Measurements from ENCODE around the gene TMEM255A.

Gene TMEM255A

DNA sequence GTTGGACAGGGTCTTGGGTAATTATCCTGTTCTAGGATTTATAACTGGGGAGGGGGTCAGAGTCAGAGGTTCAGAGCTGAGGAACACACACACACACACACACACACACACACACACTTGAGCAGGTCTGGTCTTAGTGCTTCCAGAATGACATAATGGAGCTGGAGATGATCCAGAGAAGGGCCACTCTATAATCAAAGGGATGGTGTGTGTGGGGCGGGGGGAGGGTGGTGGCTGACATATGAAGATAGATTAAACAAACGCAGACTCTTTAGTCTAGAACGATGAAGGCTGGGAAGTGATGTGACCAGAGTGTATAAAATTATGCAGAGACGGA lies 434 bp upstream of the TMEM255A start:
- peaks cover 19% of the 10 kb centered on the region for H3K27me3 ChIP-seq (ENCODE audit: insufficient read depth, low read length)
- no peak overlapping the region for H2AFZ ChIP-seq (ENCODE audit: insufficient read depth, low read length, poor library complexity)
- H3K23ac ChIP-seq (ENCODE audit: low read length): no peak overlapping the region
- H3K9me3 ChIP-seq (ENCODE audit: insufficient read depth, low read depth, low read length): no peaks in the 10 kb centered on the region
- H3K27ac ChIP-seq (ENCODE audit: low read depth, low read length): no peak overlapping the region
- no peak for DNase-seq
- no peak overlapping the region for H2BK12ac ChIP-seq (ENCODE audit: low read length)
- WGBS (ENCODE audit: extremely low coverage, insufficient coverage, insufficient read length): no CpG with 5 or more reads among the region's 4 CpGs
- H3K14ac ChIP-seq (ENCODE audit: low read length): no peak overlapping the region
- H3K4me2 ChIP-seq (ENCODE audit: low read length): no peak overlapping the region
- no peak overlapping the region for H3K4me3 ChIP-seq (ENCODE audit: low read depth, low read length)
- no peak overlapping the region for H4K8ac ChIP-seq (ENCODE audit: low read depth, low read length)
- H4K91ac ChIP-seq (ENCODE audit: low read depth, low read length): no peak overlapping the region
- H3K79me2 ChIP-seq (ENCODE audit: control insufficient read depth, insufficient read depth, low read length, poor library complexity): no peaks in the 10 kb centered on the region
- no peak overlapping the region for H3K9ac ChIP-seq (ENCODE audit: low read length)
- H2BK120ac ChIP-seq (ENCODE audit: insufficient read depth, low read length, poor library complexity): no peak overlapping the region
- no peak overlapping the region for H4K12ac ChIP-seq (ENCODE audit: low read depth, low read length)
- H2AK5ac ChIP-seq (ENCODE audit: low read length): no peak overlapping the region
- H2BK5ac ChIP-seq (ENCODE audit: low read depth, low read length, poor library complexity): no peak overlapping the region
- H3K36me3 ChIP-seq (ENCODE audit: control insufficient read depth in 1 of 2, insufficient read depth in 2 of 2, low read length in 2 of 2): no peaks in the 10 kb centered on the region
- H3K18ac ChIP-seq (ENCODE audit: low read length): no peak overlapping the region
- H3K4me1 ChIP-seq (ENCODE audit: control insufficient read depth in 1 of 2, insufficient read depth in 2 of 2, low read length in 2 of 2): peaks cover 5 to 16% of the 10 kb centered on the region in 2 experiments
- H3K4ac ChIP-seq (ENCODE audit: low read depth, low read length): no peak overlapping the region
- no peaks in the 10 kb centered on the region for H3K79me1 ChIP-seq (ENCODE audit: low read length)

GRCh38 chrX:120309873-120310705 lies 1.2 kb downstream of the TMEM255A start:
- Histone ChIP-seq H3K4me1 (ENCODE audit: control insufficient read depth in 1 of 2, insufficient read depth in 2 of 2, low read length in 2 of 2) (peaks cover 5 to 16% of the 10 kb centered on the region in 2 experiments), H3K36me3 (ENCODE audit: control insufficient read depth in 1 of 2, insufficient read depth in 2 of 2, low read length in 2 of 2) (no peaks in the 10 kb centered on the region), H2BK120ac (ENCODE audit: insufficient read depth, low read length, poor library complexity) (no peak overlapping the region), H3K79me1 (ENCODE audit: low read length) (no peaks in the 10 kb centered on the region), H4K91ac (ENCODE audit: low read depth, low read length) (no peak overlapping the region), H2AFZ (ENCODE audit: insufficient read depth, low read length, poor library complexity) (no peak overlapping the region), H3K4ac (ENCODE audit: low read depth, low read length) (no peak overlapping the region), H3K27ac (ENCODE audit: low read depth, low read length) (no peak overlapping the region), H3K27me3 (ENCODE audit: insufficient read depth, low read length) (peaks cover 19% of the 10 kb centered on the region), H3K23ac (ENCODE audit: low read length) (no peak overlapping the region), H3K14ac (ENCODE audit: low read length) (no peak overlapping the region), H3K9me3 (ENCODE audit: insufficient read depth, low read depth, low read length) (no peaks in the 10 kb centered on the region), H4K12ac (ENCODE audit: low read depth, low read length) (no peak overlapping the region), H3K18ac (ENCODE audit: low read length) (no peak overlapping the region), H3K4me3 (ENCODE audit: low read depth, low read length) (no peak overlapping the region), H4K8ac (ENCODE audit: low read depth, low read length) (no peak overlapping the region), H2AK5ac (ENCODE audit: low read length) (no peak overlapping the region), H3K4me2 (ENCODE audit: low read length) (peak overlapping the region; percentile 76), H2BK12ac (ENCODE audit: low read length) (no peak overlapping the region), H3K9ac (ENCODE audit: low read length) (no peak overlapping the region), H3K79me2 (ENCODE audit: control insufficient read depth, insufficient read depth, low read length, poor library complexity) (no peaks in the 10 kb centered on the region), H2BK5ac (ENCODE audit: low read depth, low read length, poor library complexity) (no peak overlapping the region)
- no CpG with 5 or more reads among the region's 32 CpGs for WGBS (ENCODE audit: extremely low coverage, insufficient coverage, insufficient read length)
- DNase-seq: peak; percentile 3 to 54

DNA sequence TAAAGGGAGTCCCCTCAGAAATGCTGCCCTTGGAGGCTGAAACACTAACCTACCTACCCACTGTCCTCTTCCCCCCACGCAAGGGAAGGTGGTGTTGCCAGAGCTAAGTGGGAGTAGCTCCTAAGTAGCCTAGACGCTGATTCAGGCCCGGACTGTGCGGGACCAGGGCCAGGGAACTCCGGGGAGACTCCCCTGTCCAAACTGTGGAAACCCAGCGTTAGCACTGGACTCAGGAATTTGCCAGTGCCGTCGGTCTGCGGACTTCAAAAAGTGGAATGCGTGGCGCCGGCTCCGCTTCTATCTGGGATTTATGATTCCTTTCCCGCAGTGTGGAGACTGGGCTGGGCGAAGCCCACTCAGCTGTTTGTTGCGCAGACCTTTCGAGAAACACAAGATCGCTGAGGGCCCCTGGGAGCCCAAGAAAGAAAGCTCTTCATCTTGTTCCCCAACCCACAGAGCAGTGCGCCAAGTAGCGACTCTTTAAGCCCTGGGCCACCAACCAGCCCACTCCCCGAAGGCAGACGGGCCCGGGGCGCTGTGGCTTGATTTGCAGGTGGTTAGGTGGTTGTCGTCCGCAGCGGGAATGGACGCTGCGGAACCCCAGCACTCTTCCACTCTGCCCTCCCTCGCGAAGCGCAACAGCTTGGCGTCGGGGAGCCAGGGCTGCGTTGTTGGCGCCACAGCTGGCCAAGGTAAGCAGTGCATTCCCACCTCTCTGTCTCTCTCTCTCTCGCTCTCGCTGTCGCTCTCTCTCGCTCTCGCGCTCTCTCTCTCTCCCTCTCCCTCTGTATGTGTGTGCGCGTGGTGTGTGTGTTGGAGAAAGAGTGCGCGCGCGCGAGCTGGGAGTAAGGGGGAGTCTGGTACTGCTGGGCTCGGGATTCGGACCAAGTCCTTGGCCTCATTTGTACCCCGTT lies 2.0 kb downstream of the TMEM255A start:
- no peak overlapping the region for H3K4ac ChIP-seq (ENCODE audit: low read depth, low read length)
- no peak overlapping the region for H3K23ac ChIP-seq (ENCODE audit: low read length)
- H3K14ac ChIP-seq (ENCODE audit: low read length): no peak overlapping the region
- H2BK120ac ChIP-seq (ENCODE audit: insufficient read depth, low read length, poor library complexity): no peak overlapping the region
- H3K9me3 ChIP-seq (ENCODE audit: insufficient read depth, low read depth, low read length): no peaks in the 10 kb centered on the region
- H3K4me1 ChIP-seq (ENCODE audit: control insufficient read depth in 1 of 2, insufficient read depth in 2 of 2, low read length in 2 of 2): peaks cover 5 to 16% of the 10 kb centered on the region in 2 experiments
- no peaks in the 10 kb centered on the region for H3K79me1 ChIP-seq (ENCODE audit: low read length)
- H3K18ac ChIP-seq (ENCODE audit: low read length): no peak overlapping the region
- H2AFZ ChIP-seq (ENCODE audit: insufficient read depth, low read length, poor library complexity): peak overlapping the region; percentile 57
- no peak overlapping the region for H3K4me3 ChIP-seq (ENCODE audit: low read depth, low read length)
- H3K9ac ChIP-seq (ENCODE audit: low read length): no peak overlapping the region
- no CpG with 5 or more reads among the region's 52 CpGs for WGBS (ENCODE audit: extremely low coverage, insufficient coverage, insufficient read length)
- no peak overlapping the region for H2AK5ac ChIP-seq (ENCODE audit: low read length)
- H3K27me3 ChIP-seq (ENCODE audit: insufficient read depth, low read length): peaks cover 19% of the 10 kb centered on the region
- peak; percentile 24 to 46 for DNase-seq
- H4K91ac ChIP-seq (ENCODE audit: low read depth, low read length): no peak overlapping the region
- H4K8ac ChIP-seq (ENCODE audit: low read depth, low read length): peak overlapping the region; percentile 7
- no peaks in the 10 kb centered on the region for H3K79me2 ChIP-seq (ENCODE audit: control insufficient read depth, insufficient read depth, low read length, poor library complexity)
- H2BK5ac ChIP-seq (ENCODE audit: low read depth, low read length, poor library complexity): no peak overlapping the region
- H2BK12ac ChIP-seq (ENCODE audit: low read length): no peak overlapping the region
- no peak overlapping the region for H3K27ac ChIP-seq (ENCODE audit: low read depth, low read length)
- no peaks in the 10 kb centered on the region for H3K36me3 ChIP-seq (ENCODE audit: control insufficient read depth in 1 of 2, insufficient read depth in 2 of 2, low read length in 2 of 2)
- no peak overlapping the region for H4K12ac ChIP-seq (ENCODE audit: low read depth, low read length)
- H3K4me2 ChIP-seq (ENCODE audit: low read length): peak overlapping the region; percentile 76

DNA sequence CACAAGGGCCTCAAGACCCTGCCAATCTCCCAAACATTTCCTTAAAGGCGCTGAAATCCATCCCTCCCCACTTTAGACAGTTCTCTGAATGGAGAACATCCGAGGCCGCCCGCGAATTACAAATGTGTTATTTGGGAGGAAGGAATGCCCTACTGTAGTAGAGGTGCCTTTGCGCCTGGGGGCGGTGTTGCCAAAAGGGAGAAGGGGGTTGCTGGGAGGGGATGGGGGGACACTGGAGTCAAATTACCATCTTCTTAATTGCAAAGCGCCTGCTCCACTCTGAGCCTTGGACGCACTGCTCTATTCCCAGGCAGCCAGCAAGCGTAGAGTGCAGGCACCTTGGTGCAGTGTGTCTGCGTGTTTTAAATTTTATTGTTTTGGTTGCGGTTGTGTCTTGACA lies 2.7 kb downstream of the TMEM255A start:
- H2BK12ac ChIP-seq (ENCODE audit: low read length): no peak overlapping the region
- no peak overlapping the region for H3K23ac ChIP-seq (ENCODE audit: low read length)
- no peaks in the 10 kb centered on the region for H3K36me3 ChIP-seq (ENCODE audit: control insufficient read depth in 1 of 2, insufficient read depth in 2 of 2, low read length in 2 of 2)
- H3K79me2 ChIP-seq (ENCODE audit: control insufficient read depth, insufficient read depth, low read length, poor library complexity): no peaks in the 10 kb centered on the region
- peaks cover 19% of the 10 kb centered on the region for H3K27me3 ChIP-seq (ENCODE audit: insufficient read depth, low read length)
- no peak overlapping the region for H3K18ac ChIP-seq (ENCODE audit: low read length)
- no peak overlapping the region for H3K14ac ChIP-seq (ENCODE audit: low read length)
- no CpG with 5 or more reads among the region's 12 CpGs for WGBS (ENCODE audit: extremely low coverage, insufficient coverage, insufficient read length)
- no peak overlapping the region for H2BK5ac ChIP-seq (ENCODE audit: low read depth, low read length, poor library complexity)
- DNase-seq: no peak
- H2AFZ ChIP-seq (ENCODE audit: insufficient read depth, low read length, poor library complexity): no peak overlapping the region
- H3K9me3 ChIP-seq (ENCODE audit: insufficient read depth, low read depth, low read length): no peaks in the 10 kb centered on the region
- no peak overlapping the region for H3K9ac ChIP-seq (ENCODE audit: low read length)
- no peaks in the 10 kb centered on the region for H3K79me1 ChIP-seq (ENCODE audit: low read length)
- H4K12ac ChIP-seq (ENCODE audit: low read depth, low read length): no peak overlapping the region
- H2BK120ac ChIP-seq (ENCODE audit: insufficient read depth, low read length, poor library complexity): no peak overlapping the region
- H3K4me2 ChIP-seq (ENCODE audit: low read length): peak overlapping the region; percentile 76
- H3K27ac ChIP-seq (ENCODE audit: low read depth, low read length): no peak overlapping the region
- no peak overlapping the region for H3K4ac ChIP-seq (ENCODE audit: low read depth, low read length)
- H3K4me1 ChIP-seq (ENCODE audit: control insufficient read depth in 1 of 2, insufficient read depth in 2 of 2, low read length in 2 of 2): peaks cover 5 to 16% of the 10 kb centered on the region in 2 experiments
- no peak overlapping the region for H2AK5ac ChIP-seq (ENCODE audit: low read length)
- no peak overlapping the region for H4K91ac ChIP-seq (ENCODE audit: low read depth, low read length)
- no peak overlapping the region for H4K8ac ChIP-seq (ENCODE audit: low read depth, low read length)
- no peak overlapping the region for H3K4me3 ChIP-seq (ENCODE audit: low read depth, low read length)
